Loucy (cell line): Measurements from ENCODE around the gene HS3ST4.

Experiments used
- EZH2phosphoT487 ChIP-seq: fragments of 200-600 bp; IDR thresholded peaks from 2 replicates; pipeline ENCODE4 v1.6.1; 2018; ENCODE audit warnings: antibody characterized with exemption, mild to moderate bottlenecking, moderate library complexity, borderline replicate concordance
- TF ChIP-seq, protein P1 (sequence below): fragments of 200-600 bp; sonication (generic); conservative IDR thresholded peaks from 2 replicates; pipeline ENCODE4 v1.5.1; 2014; ENCODE audit warnings: mild to moderate bottlenecking, antibody characterized with exemption, low read length

DNA sequence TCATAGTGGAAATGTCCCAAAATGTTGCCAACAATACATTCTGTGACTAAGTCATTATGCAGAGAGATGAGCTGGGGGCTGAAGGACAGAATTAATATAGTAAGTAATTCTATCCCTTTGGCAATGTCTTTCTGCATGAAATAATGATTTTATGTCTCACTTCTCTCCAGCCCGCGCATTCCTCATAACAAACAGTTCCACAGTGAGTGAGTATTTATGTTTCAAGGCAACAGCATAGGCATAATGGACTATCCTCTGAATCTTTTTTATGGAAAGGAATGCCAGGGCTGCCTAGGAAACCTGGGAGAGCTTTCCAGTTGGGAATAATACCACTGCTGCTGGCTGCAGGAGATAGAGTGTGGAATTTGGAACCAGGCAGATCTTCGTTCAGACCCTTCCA lies 477.7 kb downstream of the HS3ST4 start:
- TF ChIP-seq, protein P1, sequence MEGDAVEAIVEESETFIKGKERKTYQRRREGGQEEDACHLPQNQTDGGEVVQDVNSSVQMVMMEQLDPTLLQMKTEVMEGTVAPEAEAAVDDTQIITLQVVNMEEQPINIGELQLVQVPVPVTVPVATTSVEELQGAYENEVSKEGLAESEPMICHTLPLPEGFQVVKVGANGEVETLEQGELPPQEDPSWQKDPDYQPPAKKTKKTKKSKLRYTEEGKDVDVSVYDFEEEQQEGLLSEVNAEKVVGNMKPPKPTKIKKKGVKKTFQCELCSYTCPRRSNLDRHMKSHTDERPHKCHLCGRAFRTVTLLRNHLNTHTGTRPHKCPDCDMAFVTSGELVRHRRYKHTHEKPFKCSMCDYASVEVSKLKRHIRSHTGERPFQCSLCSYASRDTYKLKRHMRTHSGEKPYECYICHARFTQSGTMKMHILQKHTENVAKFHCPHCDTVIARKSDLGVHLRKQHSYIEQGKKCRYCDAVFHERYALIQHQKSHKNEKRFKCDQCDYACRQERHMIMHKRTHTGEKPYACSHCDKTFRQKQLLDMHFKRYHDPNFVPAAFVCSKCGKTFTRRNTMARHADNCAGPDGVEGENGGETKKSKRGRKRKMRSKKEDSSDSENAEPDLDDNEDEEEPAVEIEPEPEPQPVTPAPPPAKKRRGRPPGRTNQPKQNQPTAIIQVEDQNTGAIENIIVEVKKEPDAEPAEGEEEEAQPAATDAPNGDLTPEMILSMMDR: no peak
- TF ChIP-seq EZH2phosphoT487: no peak
